B cell (primary cell): ENCODE measurements around the gene MRPL20. TPM values are rescaled to one million over a fixed set of nuclear protein-coding genes. Genes with fewer than 3 reads are reported as not detected.

ENCODE experiments used
- ATAC-seq: fragments of 200-7000 bp; cut with Tn5 transposase; one replicate; pipeline ENCODE4 v1.10.0; 2021; ENCODE audit warnings: low read depth, mild to moderate bottlenecking, moderate number of reproducible peaks, moderate library complexity
- CTCF ChIA-PET: fragments of 350-600 bp; sonication (Branson Sonifier 250); formaldehyde crosslinking; loops from one replicate; lab custom pipeline; 2021; ENCODE audit warnings: antibody characterized with exemption, inconsistent platforms; lab: Charles Lee
- POLR2A ChIA-PET: fragments of 350-600 bp; sonication (Branson Sonifier 250); formaldehyde crosslinking; loops from one replicate; lab custom pipeline; 2021; ENCODE audit warnings: antibody characterized with exemption; lab: Charles Lee
- DNase-seq: peaks from one replicate; pipeline ENCODE4 v3.0.0; 2013
- H2AFZ ChIP-seq: 2 replicates; pipeline ENCODE4 v1.6.1; 2012; ENCODE audit warnings: mild to moderate bottlenecking, low read depth, low read length; ENCODE audit not compliant: insufficient read depth, poor library complexity, severe bottlenecking
- H3K27ac ChIP-seq, 2 donors: 1 replicate in 1 of 2; 2 replicates in 1 of 2; pipeline ENCODE4 v1.5.1; 2012 to 2013; ENCODE audit warnings: low read length in 2 of 2, mild to moderate bottlenecking in 2 of 2, moderate library complexity in 1 of 2
- H3K27me3 ChIP-seq, 4 experiments: fragments of 200-600 bp in 1 of 4; sonication (generic) in 1 of 4; replicated peaks in 1 of 4; 1 replicate in 2 of 4; 2 replicates in 2 of 4; pipeline versions ENCODE4 v1.6.1 to v1.7.0; 2013 to 2016; ENCODE audit warnings: low read length in 3 of 4, mild to moderate bottlenecking in 2 of 4, mixed read lengths in 1 of 4, moderate library complexity in 1 of 4; ENCODE audit not compliant: insufficient read depth in 4 of 4, control insufficient read depth in 3 of 4; ENCODE audit errors: control extremely low read depth in 1 of 4
- H3K36me3 ChIP-seq, 2 experiments: replicated peaks in 1 of 2; 1 replicate in 1 of 2; 2 replicates in 1 of 2; pipeline versions ENCODE4 v1.6.1 to v1.7.1; 2013; ENCODE audit warnings: low read length in 1 of 2; ENCODE audit not compliant: insufficient read depth in 2 of 2, control insufficient read depth in 1 of 2; ENCODE audit errors: control extremely low read depth in 1 of 2, extremely low read depth in 1 of 2
- H3K4me1 ChIP-seq, 2 donors: fragments of 200-600 bp in 1 of 2; sonication (generic) in 1 of 2; 1 replicate in 1 of 2; 2 replicates in 1 of 2; pipeline versions ENCODE4 v1.5.1 to v1.6.1; 2013 to 2017; ENCODE audit warnings: low read length in 2 of 2; ENCODE audit not compliant: control insufficient read depth in 2 of 2, insufficient read depth in 2 of 2
- H3K4me2 ChIP-seq: replicated peaks from 2 replicates; pipeline ENCODE3; 2012; ENCODE audit warnings: mild to moderate bottlenecking, low read depth, low read length; ENCODE audit not compliant: poor library complexity, severe bottlenecking
- H3K4me3 ChIP-seq, 5 experiments: fragments of 200-600 bp in 1 of 5; sonication (generic) in 1 of 5; 1 replicate in 3 of 5; 2 replicates in 2 of 5; pipeline versions ENCODE4 v1.5.1 to v1.7.0; 2011 to 2016; ENCODE audit warnings: low read length in 4 of 5, mild to moderate bottlenecking in 4 of 5, low read depth in 2 of 5, control low read depth in 1 of 5, moderate library complexity in 1 of 5; ENCODE audit not compliant: insufficient read depth in 1 of 5; ENCODE audit errors: control extremely low read depth in 1 of 5, extremely low read depth in 1 of 5
- H3K79me2 ChIP-seq: fragments of 200-600 bp; sonication (generic); one replicate; pipeline ENCODE4 v1.6.0; 2016; ENCODE audit warnings: low read length; ENCODE audit not compliant: control insufficient read depth, insufficient read depth
- H3K9ac ChIP-seq: fragments of 200-600 bp; sonication (generic); 2 replicates; pipeline ENCODE4 v1.6.1; 2017; ENCODE audit warnings: mild to moderate bottlenecking, low read length, moderate library complexity
- H3K9me3 ChIP-seq, 3 donors: one replicate each; pipeline versions ENCODE4 v1.6.1 to v1.7.1; 2013; ENCODE audit warnings: low read length in 2 of 3; ENCODE audit not compliant: control insufficient read depth in 2 of 3, insufficient read depth in 1 of 3; ENCODE audit errors: control extremely low read depth in 1 of 3
- H4K20me1 ChIP-seq: 2 replicates; pipeline ENCODE4 v1.6.0; 2012; ENCODE audit warnings: mild to moderate bottlenecking, low read length; ENCODE audit not compliant: insufficient read depth, control insufficient read depth, poor library complexity, severe bottlenecking
- H3K27ac Mint-ChIP-seq: one replicate; pipeline ENCODE4 v1.8.0; 2021; ENCODE audit warnings: mixed read lengths
- H3K27me3 Mint-ChIP-seq: one replicate; pipeline ENCODE4 v1.8.0; 2021; ENCODE audit warnings: mixed read lengths
- H3K4me1 Mint-ChIP-seq: one replicate; pipeline ENCODE4 v1.8.0; 2021; ENCODE audit warnings: mixed read lengths
- H3K4me3 Mint-ChIP-seq: one replicate; pipeline ENCODE4 v1.8.0; 2021; ENCODE audit warnings: mixed read lengths
- H3K9me3 Mint-ChIP-seq: one replicate; pipeline ENCODE4 v1.8.0; 2022; ENCODE audit warnings: mixed read lengths; ENCODE audit not compliant: insufficient read depth
- CTCF ChIP-seq: fragments of 200-600 bp; IDR thresholded peaks from one replicate; pipeline ENCODE4 v1.8.0; 2022; ENCODE audit warnings: antibody characterized with exemption, mild to moderate bottlenecking
- EZH2 ChIP-seq: IDR thresholded peaks from 2 replicates; pipeline ENCODE4 v1.6.1; 2012; ENCODE audit warnings: borderline replicate concordance, low read depth, mild to moderate bottlenecking, moderate library complexity, low read length; ENCODE audit not compliant: insufficient read depth, poor library complexity, severe bottlenecking
- WGBS: methylation state at CpG from one replicate; pipeline ENCODE4 v1.1.5; 2013; ENCODE audit warnings: missing lambda C conversion rate; ENCODE audit not compliant: insufficient coverage; 5-methylcytosine and 5-hydroxymethylcytosine counted together
- intact Hi-C: fragments of 100-400 bp; cut with micrococcal nuclease; formaldehyde crosslinking; loops from one replicate; pipeline ENCODE4 v1.10.0; 2022
- polyA plus RNA-seq: library from polyadenylated mRNA; depleted of rRNA; stranded (reverse); fragments of >200 nt; gene quantifications from 2 replicates; pipeline ENCODE4 v1.2.3, GENCODE V29; 2012
- total RNA-seq, 2 donors: library from RNA; stranded (reverse); fragments of 120-200 nt in 1 of 2; gene quantifications; 1 replicate in 1 of 2; 2 replicates in 1 of 2; pipeline versions ENCODE4 v1.2.3 to v1.2.4, GENCODE V29; 2013 to 2022

MRPL20 gene
- total and polyA plus RNA-seq, 2 donors (not counting 1 experiment from before 2014, with no cell fraction given) = 55.9 to 119 TPM

DNA sequence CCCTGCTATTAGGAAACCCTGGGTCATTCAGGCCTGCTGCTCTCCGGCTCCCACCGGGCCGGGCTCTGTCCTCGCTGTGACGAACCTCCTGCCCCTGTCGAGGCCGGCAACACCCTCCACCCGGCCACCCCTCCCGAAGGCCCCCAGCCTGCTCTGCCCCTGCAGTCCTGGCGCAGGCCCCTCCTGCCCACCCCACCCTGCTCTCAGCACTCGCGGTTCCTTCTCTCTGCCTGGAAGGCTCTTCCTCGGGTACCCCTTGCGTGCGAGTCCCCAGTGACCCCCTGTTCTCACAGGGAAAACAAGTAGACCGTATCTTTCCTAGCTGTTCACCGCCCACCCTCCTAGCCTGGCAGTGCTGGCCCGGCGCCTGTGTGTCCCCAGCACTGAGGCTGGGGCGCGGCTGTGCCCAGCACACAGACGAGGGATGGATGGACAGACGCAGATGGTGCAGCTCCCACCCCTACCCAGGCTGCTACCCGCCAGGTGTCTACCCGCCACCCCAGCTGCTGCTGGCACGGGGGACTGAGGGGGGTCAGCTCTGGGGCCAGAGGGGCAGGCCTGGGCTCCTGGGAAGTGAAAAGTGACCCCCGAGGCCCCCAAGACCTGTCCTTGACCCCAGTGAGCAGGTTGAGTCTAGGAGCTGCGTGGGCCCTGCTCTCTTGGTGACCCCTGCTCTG lies 25.3 kb upstream of the MRPL20 start:
- peaks cover 14% of the 10 kb centered on the region for H3K4me1 Mint-ChIP-seq
- no peak overlapping the region for H3K9ac ChIP-seq
- H2AFZ ChIP-seq = no peak overlapping the region
- peaks cover 0 to 34% (median 0%) of the 10 kb centered on the region in 3 donors for H3K9me3 ChIP-seq
- no peak overlapping the region for H3K27ac ChIP-seq
- TF ChIP-seq EZH2 = no peak
- TF ChIP-seq CTCF = no peak
- peaks cover 0 to 64% (median 31%) of the 10 kb centered on the region in 4 experiments for H3K27me3 ChIP-seq
- ATAC-seq (no peak), DNase-seq (peak; percentile 21)
- intact Hi-C loops = no loop called here
- H3K79me2 ChIP-seq = no peaks in the 10 kb centered on the region
- no peak overlapping the region for H3K4me2 ChIP-seq
- H3K4me3 Mint-ChIP-seq = no peak overlapping the region
- CTCF ChIA-PET = no interaction called here
- H3K27me3 Mint-ChIP-seq = peaks cover 29% of the 10 kb centered on the region
- POLR2A ChIA-PET = no interaction called here
- H3K4me1 ChIP-seq = peaks cover 35% of the 10 kb centered on the region in 2 donors
- no peaks in the 10 kb centered on the region for H4K20me1 ChIP-seq
- H3K36me3 ChIP-seq = no peaks in the 10 kb centered on the region
- WGBS = 59% methylated on average over 28 of the region's 28 CpGs
- H3K9me3 Mint-ChIP-seq = no peaks in the 10 kb centered on the region
- H3K27ac Mint-ChIP-seq = no peak overlapping the region
- H3K4me3 ChIP-seq = no peak overlapping the region

GRCh38 chr1:1431845-1432273 lies 24.8 kb upstream of the MRPL20 start:
- no peaks in the 10 kb centered on the region for H3K79me2 ChIP-seq
- peaks cover 0 to 58% (median 26%) of the 10 kb centered on the region in 4 experiments for H3K27me3 ChIP-seq
- no peak overlapping the region for H3K4me2 ChIP-seq
- peaks cover 31 to 35% of the 10 kb centered on the region in 2 donors for H3K4me1 ChIP-seq
- no peaks in the 10 kb centered on the region for H3K36me3 ChIP-seq
- POLR2A ChIA-PET = no interaction called here
- WGBS = 69% methylated on average over 3 of the region's 5 CpGs
- no peak overlapping the region for H3K27ac ChIP-seq
- TF ChIP-seq CTCF (no peak), EZH2 (no peak)
- H3K9me3 Mint-ChIP-seq = no peaks in the 10 kb centered on the region
- H2AFZ ChIP-seq = no peak overlapping the region
- H3K27ac Mint-ChIP-seq = no peak overlapping the region
- H3K27me3 Mint-ChIP-seq = peaks cover 29% of the 10 kb centered on the region
- peaks cover 0 to 33% (median 0%) of the 10 kb centered on the region in 3 donors for H3K9me3 ChIP-seq
- H3K4me3 ChIP-seq = no peak overlapping the region
- no peak for ATAC-seq
- H4K20me1 ChIP-seq = no peaks in the 10 kb centered on the region
- intact Hi-C loops = no loop called here
- peak; percentile 9 for DNase-seq
- CTCF ChIA-PET = no interaction called here
- peaks cover 14% of the 10 kb centered on the region for H3K4me1 Mint-ChIP-seq
- no peak overlapping the region for H3K9ac ChIP-seq
- no peak overlapping the region for H3K4me3 Mint-ChIP-seq
